Spleen (tissue), 11 donors: ENCODE data around the gene ACYP2. TPM values are rescaled to one million over a fixed set of nuclear protein-coding genes. Genes with fewer than 3 reads are reported as not detected.
"Not testable (repeated sequence)": the region's sequence is repeated elsewhere in the genome, so short reads cannot be mapped to it uniquely, and the experiment has no call there.

ENCODE experiments used
- DNase-seq: peaks from one replicate; pipeline ENCODE4 v3.0.0-alpha.2; 2020
- H3K27ac ChIP-seq, 8 donors: fragments of 200-600 bp; sonication (generic) in 7 of 8; 1 replicate in 4 of 8; 2 replicates in 4 of 8; pipeline versions ENCODE4 v1.5.0 to v1.8.0; 2016 to 2021; ENCODE audit warnings: inconsistent platforms in 4 of 8, mild to moderate bottlenecking in 4 of 8, moderate library complexity in 1 of 8
- H3K27me3 ChIP-seq, 7 donors: fragments of 200-600 bp; sonication (generic) in 6 of 7; replicated peaks in 1 of 7; 1 replicate in 4 of 7; 2 replicates in 3 of 7; pipeline versions ENCODE4 v1.5.0 to v1.8.0; 2016 to 2021; ENCODE audit warnings: inconsistent platforms in 3 of 7, mild to moderate bottlenecking in 1 of 7
- H3K36me3 ChIP-seq, 6 donors: fragments of 200-600 bp; sonication (generic) in 5 of 6; 1 replicate in 4 of 6; 2 replicates in 2 of 6; pipeline versions ENCODE4 v1.5.0 to v1.8.0; 2016 to 2021; ENCODE audit warnings: inconsistent platforms in 2 of 6
- H3K4me1 ChIP-seq, 6 donors: fragments of 200-600 bp; sonication (generic) in 5 of 6; 1 replicate in 3 of 6; 2 replicates in 3 of 6; pipeline versions ENCODE4 v1.5.0 to v1.8.0; 2016 to 2021; ENCODE audit warnings: inconsistent platforms in 3 of 6
- H3K4me3 ChIP-seq, 8 donors: fragments of 200-600 bp; sonication (generic) in 7 of 8; 1 replicate in 4 of 8; 2 replicates in 4 of 8; pipeline versions ENCODE4 v1.5.0 to v1.8.0; 2016 to 2021; ENCODE audit warnings: inconsistent platforms in 4 of 8, mild to moderate bottlenecking in 4 of 8, moderate library complexity in 2 of 8
- H3K9me3 ChIP-seq, 8 donors: fragments of 200-600 bp; sonication (generic) in 7 of 8; 1 replicate in 4 of 8; 2 replicates in 4 of 8; pipeline versions ENCODE4 v1.5.0 to v1.8.0; 2016 to 2021; ENCODE audit warnings: inconsistent platforms in 4 of 8
- POLR2A ChIP-seq, 3 donors: fragments of 450-650 bp; IDR thresholded peaks; one replicate each; pipeline ENCODE4 v1.5.1; 2017; ENCODE audit warnings: antibody characterized with exemption in 3 of 3, mild to moderate bottlenecking in 1 of 3
- POLR2AphosphoS5 ChIP-seq, 3 donors: sonication (generic); formaldehyde crosslinking; IDR thresholded peaks; one replicate each; pipeline ENCODE4 v1.5.1; 2017; ENCODE audit warnings: antibody characterized with exemption in 3 of 3
- WGBS, 5 donors: extraction: QIAGEN DNeasy Blood & Tissue Kit in 3 of 5; methylation state at CpG; one replicate each; pipeline versions ENCODE4 v1.1.5 to v1.1.7; 2013 to 2018; 5-methylcytosine and 5-hydroxymethylcytosine counted together
- intact Hi-C: fragments of 100-400 bp; cut with DNase I; formaldehyde crosslinking; loops from one replicate; pipeline ENCODE4 v1.15.0; 2023; ENCODE audit warnings: low total_unique reads
- polyA plus RNA-seq, 3 donors: library from polyadenylated mRNA; stranded (reverse); fragments of 200-250 nt; gene quantifications; one replicate each; pipeline ENCODE4 v1.2.1, GENCODE V29; 2013
- total RNA-seq, 7 donors: library from RNA; depleted of rRNA in 3 of 7; stranded (reverse); fragments of >200 nt in 3 of 7; fragmentation: NEBNext Ultra II Directional in 4 of 7; extraction: Animal tissue kit (Norgen Biotek cat#: 25700) in 4 of 7; gene quantifications; one replicate each; pipeline versions ENCODE4 v1.1.0 to v1.2.1, GENCODE V29; 2016 to 2021
- TF ChIP-seq, protein P1 (sequence below), 11 experiments: fragments of 200-600 bp in 7 of 11; fragments of 450-650 bp in 4 of 11; sonication (generic) in 4 of 11; IDR thresholded peaks in 8 of 11; conservative IDR thresholded peaks in 3 of 11; 1 replicate in 7 of 11; 2 replicates in 4 of 11; pipeline versions ENCODE4 v1.4.0 to v1.8.0; 2016 to 2021; ENCODE audit warnings: antibody characterized with exemption in 11 of 11, inconsistent platforms in 4 of 11, mild to moderate bottlenecking in 1 of 11
- donor health status: healthy with polysubstance abuse.
- donor health status: DM: no; HTN: no; CAD: no; lungs with moderate emphysema.
- donor health status: DM: no; HTN: no; CAD: no.
- donor health status: Bipolar disorder and iron deficiency.
- donor health status: healthy.
- donor health status: DM: no; HTN: no; CAD: no.
- donor health status: DM: yes; HTN: yes; CAD: no.

Gene ACYP2
- total and polyA plus RNA-seq, 10 donors, result 14.6 to 32.3 (median 21.7) TPM

DNA sequence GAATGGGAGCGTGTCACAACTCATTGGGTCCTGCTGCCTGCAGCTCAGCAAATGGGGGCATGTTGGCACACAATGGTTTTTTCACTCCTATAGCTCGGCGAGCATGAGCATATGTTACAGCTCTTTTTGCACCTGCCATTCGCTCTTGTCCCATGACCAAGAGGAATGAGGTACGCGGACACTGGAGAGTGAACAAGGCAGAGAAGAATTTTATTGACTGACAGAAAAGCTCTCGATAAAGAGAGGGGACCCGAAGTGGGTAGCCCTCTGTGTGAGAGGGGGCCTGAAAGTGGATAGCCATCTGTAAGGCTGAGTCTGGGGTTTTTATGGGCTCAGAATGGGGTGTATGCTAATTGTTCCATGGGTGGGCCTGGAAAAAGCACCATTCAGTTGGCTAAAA is 5.5 kb downstream of the ACYP2 start:
- intact Hi-C loops, result no loop called here
- H3K4me3 ChIP-seq, result no peak overlapping the region

DNA sequence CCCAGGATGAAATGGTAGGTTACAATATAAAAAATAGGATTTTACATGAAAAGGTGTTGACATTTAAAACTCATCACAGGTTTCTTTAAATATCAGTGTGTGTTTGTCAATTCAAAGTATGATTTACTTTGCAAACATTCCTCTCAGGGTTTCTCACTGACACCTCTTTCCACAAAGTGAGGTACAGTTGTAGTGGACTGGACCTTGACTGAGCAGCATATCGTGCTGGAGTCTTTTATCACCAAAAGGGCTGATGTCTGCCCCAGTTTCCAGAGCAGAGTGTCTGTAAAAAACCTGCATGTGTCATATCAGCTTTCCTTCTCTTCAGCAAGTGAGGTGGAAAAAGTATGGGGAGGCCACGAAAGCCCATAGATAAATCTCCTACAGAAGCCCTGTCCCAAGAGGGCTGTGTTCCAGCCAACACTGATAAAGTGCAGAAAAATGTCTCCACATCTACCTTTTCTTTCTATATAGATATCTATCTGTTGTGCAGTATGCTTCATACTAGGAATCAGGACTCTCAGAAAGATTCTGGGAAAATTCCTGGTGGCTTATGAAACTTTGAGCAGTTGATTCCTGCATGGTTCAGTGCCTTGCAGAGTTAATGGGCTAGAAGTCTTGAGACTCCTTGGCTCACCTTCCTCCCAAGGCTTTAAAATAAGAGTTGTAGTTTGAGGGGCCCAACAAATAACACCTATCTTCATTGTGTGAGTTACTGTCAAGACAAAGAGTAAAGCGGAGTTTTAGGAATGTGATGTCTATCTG is 6.9 kb downstream of the ACYP2 start:
- TF ChIP-seq POLR2AphosphoS5 (IDR thresholded peaks at IDR 0.05) (no peak), POLR2A (IDR thresholded peaks at IDR 0.05) (no peak)
- Histone ChIP-seq H3K36me3 (peaks cover 0 to 29% (median 8%) of the 10 kb centered on the region in 6 donors), H3K27ac (no peak overlapping the region), H3K4me1 (no peaks in the 10 kb centered on the region), H3K9me3 (peaks cover 3 to 16% (median 13%) of the 10 kb centered on the region in 8 donors), H3K27me3 (no peaks in the 10 kb centered on the region), H3K4me3 (no peak overlapping the region)
- WGBS, 5 donors, result 93 to 98% (median 96%) methylated on average over 3 of the region's 3 CpGs
- no peak for DNase-seq
- intact Hi-C loops, result no loop called here

More for the DNA sequence above, 5.5 kb downstream of the ACYP2 start:
- peaks cover 0 to 29% (median 8%) of the 10 kb centered on the region in 6 donors for H3K36me3 ChIP-seq
- no peak overlapping the region for H3K27ac ChIP-seq
- DNase-seq, result no peak
- peaks cover 0 to 7% (median 4%) of the 10 kb centered on the region in 6 donors for H3K4me1 ChIP-seq
- H3K9me3 ChIP-seq, result peaks cover 3 to 24% (median 18%) of the 10 kb centered on the region in 8 donors
- no peaks in the 10 kb centered on the region for H3K27me3 ChIP-seq
- TF ChIP-seq POLR2A (IDR thresholded peaks at IDR 0.05) (no peak), POLR2AphosphoS5 (IDR thresholded peaks at IDR 0.05) (no peak)
- TF ChIP-seq, protein P1, sequence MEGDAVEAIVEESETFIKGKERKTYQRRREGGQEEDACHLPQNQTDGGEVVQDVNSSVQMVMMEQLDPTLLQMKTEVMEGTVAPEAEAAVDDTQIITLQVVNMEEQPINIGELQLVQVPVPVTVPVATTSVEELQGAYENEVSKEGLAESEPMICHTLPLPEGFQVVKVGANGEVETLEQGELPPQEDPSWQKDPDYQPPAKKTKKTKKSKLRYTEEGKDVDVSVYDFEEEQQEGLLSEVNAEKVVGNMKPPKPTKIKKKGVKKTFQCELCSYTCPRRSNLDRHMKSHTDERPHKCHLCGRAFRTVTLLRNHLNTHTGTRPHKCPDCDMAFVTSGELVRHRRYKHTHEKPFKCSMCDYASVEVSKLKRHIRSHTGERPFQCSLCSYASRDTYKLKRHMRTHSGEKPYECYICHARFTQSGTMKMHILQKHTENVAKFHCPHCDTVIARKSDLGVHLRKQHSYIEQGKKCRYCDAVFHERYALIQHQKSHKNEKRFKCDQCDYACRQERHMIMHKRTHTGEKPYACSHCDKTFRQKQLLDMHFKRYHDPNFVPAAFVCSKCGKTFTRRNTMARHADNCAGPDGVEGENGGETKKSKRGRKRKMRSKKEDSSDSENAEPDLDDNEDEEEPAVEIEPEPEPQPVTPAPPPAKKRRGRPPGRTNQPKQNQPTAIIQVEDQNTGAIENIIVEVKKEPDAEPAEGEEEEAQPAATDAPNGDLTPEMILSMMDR (IDR thresholded peaks at IDR 0.05 in 8 of 11, conservative IDR thresholded peaks at IDR 0.05 in 3 of 11), result no peak
- WGBS, 5 donors, result 96 to 99% (median 97%) methylated on average over 8 of the region's 8 CpGs

DNA sequence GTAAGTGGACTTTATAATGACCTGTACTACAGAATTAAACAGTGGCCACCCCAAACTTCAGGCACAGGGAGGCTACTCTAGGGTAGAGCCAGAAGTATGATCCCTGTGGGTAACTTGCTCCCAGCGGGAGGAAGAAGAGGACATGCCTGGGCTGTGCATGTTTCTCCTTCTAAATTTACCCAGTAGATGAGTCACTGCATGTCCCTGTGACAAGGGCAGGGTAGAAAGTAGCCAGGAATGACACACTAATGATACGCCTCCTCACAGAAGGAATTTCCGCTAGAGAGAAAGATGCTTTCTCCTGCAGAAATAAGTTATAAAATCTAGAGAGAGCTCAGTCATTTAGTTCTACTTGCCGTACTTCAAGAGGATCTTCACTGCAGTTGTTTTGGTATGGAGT is 7.5 kb downstream of the ACYP2 start:
- intact Hi-C loops, result no loop called here
- H3K27me3 ChIP-seq, result no peaks in the 10 kb centered on the region
- peaks cover 3 to 16% (median 13%) of the 10 kb centered on the region in 8 donors for H3K9me3 ChIP-seq
- H3K36me3 ChIP-seq, result peaks cover 0 to 25% (median 8%) of the 10 kb centered on the region in 6 donors
- H3K4me1 ChIP-seq, result no peaks in the 10 kb centered on the region
- WGBS, 5 donors, result 85 to 94% (median 93%) methylated on average over 4 of the region's 4 CpGs
- H3K27ac ChIP-seq, result no peak overlapping the region
- DNase-seq, result no peak
- H3K4me3 ChIP-seq, result no peak overlapping the region
- TF ChIP-seq, protein P1 (IDR thresholded peaks at IDR 0.05 in 8 of 11, conservative IDR thresholded peaks at IDR 0.05 in 3 of 11), result no peak
- TF ChIP-seq POLR2AphosphoS5 (IDR thresholded peaks at IDR 0.05) (no peak), POLR2A (IDR thresholded peaks at IDR 0.05) (no peak)

DNA sequence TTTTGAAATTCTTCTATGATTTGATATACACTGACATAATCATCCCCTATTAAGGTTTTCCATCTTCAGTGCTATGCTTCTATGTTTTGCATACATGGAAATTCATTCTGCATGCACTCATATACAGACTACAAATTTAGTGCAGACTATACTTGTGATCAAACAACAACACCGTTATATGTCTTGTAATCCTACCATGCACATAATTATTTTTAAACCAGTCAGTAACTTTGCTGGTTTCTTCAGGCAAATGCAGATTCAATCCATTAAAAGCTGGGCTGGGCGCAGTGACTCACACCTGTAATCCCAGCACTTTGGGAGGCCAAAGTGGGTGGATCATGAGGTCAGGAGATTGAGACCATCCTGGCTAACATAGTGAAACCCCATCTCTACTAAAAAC is 11.8 kb downstream of the ACYP2 start:
- H3K27ac ChIP-seq, H3K36me3 ChIP-seq, H3K4me1 ChIP-seq, H3K27me3 ChIP-seq, intact Hi-C loops, DNase-seq, H3K4me3 ChIP-seq, H3K9me3 ChIP-seq: not testable (repeated sequence)
- 90 to 95% (median 94%) methylated on average over 2 of the region's 2 CpGs for WGBS, 5 donors

DNA sequence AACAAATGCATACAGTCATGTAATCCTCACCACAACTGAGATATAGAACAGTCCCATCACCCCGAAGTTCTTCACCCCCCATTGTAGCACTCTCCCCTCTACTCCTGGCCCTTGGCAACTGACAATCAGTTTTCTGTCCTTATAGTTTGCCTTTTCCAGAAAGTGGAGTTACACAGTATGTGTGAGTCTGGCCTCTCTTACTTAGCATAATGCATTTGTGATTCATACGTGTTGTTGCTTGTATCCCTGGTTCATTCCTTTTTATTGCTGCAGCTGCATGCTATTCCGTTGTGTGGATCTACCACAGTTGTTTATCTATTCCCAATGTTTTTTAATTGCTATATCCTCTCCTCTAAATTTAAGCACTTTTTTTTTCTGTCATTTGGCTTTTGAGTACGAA is 17.6 kb downstream of the ACYP2 start:
- no peaks in the 10 kb centered on the region for H3K27me3 ChIP-seq
- DNase-seq, result no peak
- H3K4me1 ChIP-seq, result no peaks in the 10 kb centered on the region
- H3K36me3 ChIP-seq, result no peaks in the 10 kb centered on the region
- 84 to 94% (median 93%) methylated on average over 4 of the region's 4 CpGs for WGBS, 5 donors
- H3K27ac ChIP-seq, result no peak overlapping the region
- intact Hi-C loops, result no loop called here
- H3K4me3 ChIP-seq, result no peak overlapping the region
- TF ChIP-seq POLR2AphosphoS5 (IDR thresholded peaks at IDR 0.05) (no peak), POLR2A (IDR thresholded peaks at IDR 0.05) (no peak)
- TF ChIP-seq, protein P1 (IDR thresholded peaks at IDR 0.05 in 8 of 11, conservative IDR thresholded peaks at IDR 0.05 in 3 of 11), result no peak
- H3K9me3 ChIP-seq, result no peaks in the 10 kb centered on the region
